Esophagus muscularis mucosa (tissue), 4 donors: ENCODE data around the gene TRIM71.

Experiments used
- EP300 ChIP-seq: sonication (generic); formaldehyde crosslinking; IDR thresholded peaks from one replicate; pipeline ENCODE4 v1.6.1; 2017; ENCODE audit warnings: antibody characterized with exemption
- POLR2A ChIP-seq: fragments of 450-650 bp; IDR thresholded peaks from one replicate; pipeline ENCODE4 v1.6.1; 2017; ENCODE audit warnings: antibody characterized with exemption, moderate library complexity, mild to moderate bottlenecking, low read depth
- POLR2AphosphoS5 ChIP-seq, 2 donors: sonication (generic); formaldehyde crosslinking; IDR thresholded peaks; one replicate each; pipeline ENCODE4 v1.6.1; 2017; ENCODE audit warnings: antibody characterized with exemption in 2 of 2
- TF ChIP-seq, protein P1 (sequence below), 3 experiments: fragments of 200-600 bp in 2 of 3; fragments of 450-650 bp in 1 of 3; sonication (generic) in 2 of 3; IDR thresholded peaks; one replicate each; pipeline ENCODE4 v1.5.1; 2017 to 2019; ENCODE audit warnings: antibody characterized with exemption in 3 of 3, mild to moderate bottlenecking in 2 of 3, moderate library complexity in 1 of 3

DNA sequence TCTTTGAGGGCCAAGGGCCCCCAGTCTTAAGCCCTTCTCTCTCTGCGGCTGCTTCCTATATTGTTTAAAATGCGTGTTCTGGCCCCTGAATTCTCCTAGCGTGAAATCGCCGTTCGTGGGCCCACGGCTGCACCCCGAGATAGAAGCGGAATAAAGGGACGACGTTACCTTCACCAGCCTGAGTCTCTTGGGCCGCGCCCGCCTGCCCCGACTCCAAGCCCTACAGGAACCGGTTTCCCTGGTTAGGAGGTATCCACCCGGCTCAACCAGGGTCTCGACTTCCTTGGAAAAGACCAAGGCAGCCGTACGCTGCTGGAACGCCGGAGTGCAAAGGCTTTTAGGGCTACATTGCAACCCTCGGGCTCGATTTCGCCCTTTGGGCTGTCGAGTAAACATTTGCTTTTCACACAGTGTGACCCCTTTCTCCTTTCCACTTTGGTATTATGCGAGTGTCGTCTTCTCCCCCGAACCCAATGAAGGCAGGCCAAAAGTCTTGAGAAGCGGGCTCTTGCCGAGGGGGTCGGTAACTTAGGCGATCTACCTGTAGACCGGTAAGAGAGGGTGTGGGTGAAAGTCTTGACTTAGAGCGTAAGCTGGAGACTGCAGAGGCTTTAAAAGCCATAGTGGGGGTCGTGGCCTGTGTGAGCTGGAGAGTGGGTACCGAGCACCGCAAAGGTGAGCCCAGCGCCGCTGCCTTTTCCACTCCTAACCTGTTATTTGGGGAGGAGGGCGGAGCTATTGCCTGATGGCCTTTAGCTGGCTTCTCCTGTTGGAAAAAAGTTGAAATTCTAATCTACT is 2.0 kb downstream of the TRIM71 start:
- TF ChIP-seq, protein P1, sequence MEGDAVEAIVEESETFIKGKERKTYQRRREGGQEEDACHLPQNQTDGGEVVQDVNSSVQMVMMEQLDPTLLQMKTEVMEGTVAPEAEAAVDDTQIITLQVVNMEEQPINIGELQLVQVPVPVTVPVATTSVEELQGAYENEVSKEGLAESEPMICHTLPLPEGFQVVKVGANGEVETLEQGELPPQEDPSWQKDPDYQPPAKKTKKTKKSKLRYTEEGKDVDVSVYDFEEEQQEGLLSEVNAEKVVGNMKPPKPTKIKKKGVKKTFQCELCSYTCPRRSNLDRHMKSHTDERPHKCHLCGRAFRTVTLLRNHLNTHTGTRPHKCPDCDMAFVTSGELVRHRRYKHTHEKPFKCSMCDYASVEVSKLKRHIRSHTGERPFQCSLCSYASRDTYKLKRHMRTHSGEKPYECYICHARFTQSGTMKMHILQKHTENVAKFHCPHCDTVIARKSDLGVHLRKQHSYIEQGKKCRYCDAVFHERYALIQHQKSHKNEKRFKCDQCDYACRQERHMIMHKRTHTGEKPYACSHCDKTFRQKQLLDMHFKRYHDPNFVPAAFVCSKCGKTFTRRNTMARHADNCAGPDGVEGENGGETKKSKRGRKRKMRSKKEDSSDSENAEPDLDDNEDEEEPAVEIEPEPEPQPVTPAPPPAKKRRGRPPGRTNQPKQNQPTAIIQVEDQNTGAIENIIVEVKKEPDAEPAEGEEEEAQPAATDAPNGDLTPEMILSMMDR (IDR thresholded peaks at IDR 0.05), result no peak
- TF ChIP-seq EP300 (no peak), POLR2A (no peak), POLR2AphosphoS5 (IDR thresholded peaks at IDR 0.05) (no peak)
